ENCODE results near the gene IQSEC3. TPM values are rescaled to one million over a fixed set of nuclear protein-coding genes. Genes with fewer than 3 reads are reported as not detected.
A peak's percentile ranks its signal among the peaks of the same experiment; 100 is the strongest.
"Not testable (repeated sequence)": the region's sequence is repeated elsewhere in the genome, so short reads cannot be mapped to it uniquely, and the experiment has no call there.

IQSEC3 gene
- 1.7 to 2.6 TPM (median 2.2 TPM) in 3 replicates for total RNA-seq (2021)
- percentile 19 among the genes with signal in this experiment for Bru-seq, nascent RNA
- long read RNA-seq, experiment 1, partial matches to known transcripts, result 2 of 4 reads
- long read RNA-seq, experiment 1, other reads (novel, unspliced or antisense), result 2 of 4 reads
- long read RNA-seq, experiment 2, partial matches to known transcripts, result 3 of 3 reads
- long read RNA-seq, experiment 2, other reads (novel, unspliced or antisense), result 0 of 3 reads
- long read RNA-seq, experiment 3, result 0 reads

DNA sequence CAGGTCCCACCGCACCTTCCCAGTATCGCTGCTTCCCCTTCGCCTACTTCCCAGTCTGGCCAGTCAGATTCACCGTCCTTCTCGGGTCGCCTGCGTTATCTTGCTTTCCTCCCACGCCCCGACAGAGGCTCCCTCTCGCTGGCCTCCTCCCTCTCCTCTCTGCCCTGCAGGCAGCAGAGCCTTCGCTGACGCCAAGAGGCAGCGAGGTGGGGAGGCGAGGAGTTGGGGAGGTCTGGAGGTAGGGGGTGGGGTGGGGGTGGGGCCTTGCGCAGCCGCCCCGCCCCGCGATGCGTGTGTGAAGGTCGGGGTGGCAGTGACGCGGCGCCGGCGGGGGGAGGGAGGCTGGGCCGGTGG, at the start of gene IQSEC3:
IQSEC3 (plus strand) TSS at position 340 of the 354 bp plus-strand sequence. CDS start 116 bp downstream, outside the sequence.
- CTCF ChIA-PET, POLR2A ChIA-PET, H3K9me3 Mint-ChIP-seq, H3K27ac Mint-ChIP-seq, H3K36me3 Mint-ChIP-seq: not testable (repeated sequence)
- peak; percentile 24 for DNase-seq (ENCODE audit: low spot score)
- peak; percentile 69 for ATAC-seq
- peaks cover 50% of the 10 kb centered on the region for H3K27me3 Mint-ChIP-seq (ENCODE audit: low read depth)
- H3K4me3 Mint-ChIP-seq, result peak within 1 kb of the TSS; percentile 67
- H3K4me1 Mint-ChIP-seq, result peaks cover 11% of the 10 kb centered on the region

- DNase-seq (ENCODE audit: low spot score); ATAC-seq; H3K4me1 Mint-ChIP-seq; CTCF ChIA-PET; H3K27ac Mint-ChIP-seq; H3K4me3 Mint-ChIP-seq; H3K27me3 Mint-ChIP-seq (ENCODE audit: low read depth); H3K9me3 Mint-ChIP-seq; POLR2A ChIA-PET; H3K36me3 Mint-ChIP-seq: not testable (repeated sequence)
Observed at GRCh38 chr12:17370-18340, 48.9 kb upstream of the IQSEC3 start.

DNA sequence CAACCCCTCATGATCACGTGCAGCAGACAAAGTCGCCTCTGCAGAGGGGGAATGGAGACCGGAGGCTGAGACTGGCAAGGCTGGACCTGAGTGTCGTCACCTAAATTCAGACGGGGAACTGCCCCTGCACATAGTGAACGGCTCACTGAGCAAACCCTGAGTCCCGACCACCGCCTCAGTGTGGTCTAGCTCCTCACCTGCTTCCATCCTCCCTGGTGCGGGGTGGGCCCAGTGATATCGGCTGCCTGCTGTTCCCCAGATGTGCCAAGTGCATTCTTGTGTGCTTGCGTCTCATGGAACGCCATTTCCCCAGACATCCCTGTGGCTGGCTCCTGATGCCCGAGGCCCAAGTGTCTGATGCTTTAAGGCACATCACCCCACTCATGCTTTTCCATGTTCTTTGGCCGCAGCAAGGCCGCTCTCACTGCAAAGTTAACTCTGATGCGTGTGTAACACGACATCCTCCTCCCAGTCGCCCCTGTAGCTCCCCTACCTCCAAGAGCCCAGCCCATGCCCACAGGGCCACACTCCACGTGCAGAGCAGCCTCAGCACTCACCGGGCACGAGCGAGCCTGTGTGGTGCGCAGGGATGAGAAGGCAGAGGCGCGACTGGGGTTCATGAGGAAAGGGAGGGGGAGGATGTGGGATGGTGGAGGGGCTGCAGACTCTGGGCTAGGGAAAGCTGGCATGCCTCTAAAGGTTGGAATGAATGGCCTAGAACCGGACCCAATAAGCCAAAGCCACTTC, 47.6 kb upstream of the IQSEC3 start:
- CTCF ChIA-PET; H3K36me3 Mint-ChIP-seq; ATAC-seq; H3K4me1 Mint-ChIP-seq; H3K27me3 Mint-ChIP-seq (ENCODE audit: low read depth); POLR2A ChIA-PET; DNase-seq (ENCODE audit: low spot score); H3K4me3 Mint-ChIP-seq; H3K9me3 Mint-ChIP-seq; H3K27ac Mint-ChIP-seq: not testable (repeated sequence)

DNA sequence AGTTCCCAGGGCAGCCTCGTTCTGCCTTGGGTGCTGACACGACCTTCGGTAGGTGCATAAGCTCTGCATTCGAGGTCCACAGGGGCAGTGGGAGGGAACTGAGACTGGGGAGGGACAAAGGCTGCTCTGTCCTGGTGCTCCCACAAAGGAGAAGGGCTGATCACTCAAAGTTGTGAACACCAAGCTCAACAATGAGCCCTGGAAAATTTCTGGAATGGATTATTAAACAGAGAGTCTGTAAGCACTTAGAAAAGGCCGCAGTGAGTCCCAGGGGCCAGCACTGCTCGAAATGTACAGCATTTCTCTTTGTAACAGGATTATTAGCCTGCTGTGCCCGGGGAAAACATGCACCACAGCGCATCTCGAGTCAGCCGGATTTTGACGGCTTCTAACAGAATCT, 46.7 kb upstream of the IQSEC3 start:
- H3K27me3 Mint-ChIP-seq (ENCODE audit: low read depth); H3K27ac Mint-ChIP-seq; ATAC-seq; H3K4me3 Mint-ChIP-seq; CTCF ChIA-PET; POLR2A ChIA-PET; DNase-seq (ENCODE audit: low spot score); H3K36me3 Mint-ChIP-seq; H3K9me3 Mint-ChIP-seq; H3K4me1 Mint-ChIP-seq: not testable (repeated sequence)

DNA sequence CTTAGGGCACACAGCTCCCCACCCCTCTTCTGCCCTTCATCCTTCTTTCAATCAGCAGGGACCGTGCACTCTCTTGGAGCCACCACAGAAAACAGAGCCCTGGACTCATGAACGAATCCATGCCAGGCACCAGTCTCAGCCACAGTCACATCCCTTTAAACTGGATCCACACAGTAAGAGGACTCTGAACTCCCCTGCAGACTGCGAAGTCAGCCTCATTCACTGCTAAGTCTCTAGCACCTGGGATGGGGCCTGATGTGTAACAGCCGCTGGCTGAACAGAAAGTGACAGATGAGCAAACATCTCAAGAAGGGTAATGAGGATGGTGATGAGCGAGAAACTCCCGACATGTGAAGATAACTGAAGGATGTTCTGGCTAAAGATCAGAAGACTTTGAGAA, 45.8 kb upstream of the IQSEC3 start:
- Mint-ChIP-seq H3K4me1 (no peaks in the 10 kb centered on the region), H3K4me3 (no peak overlapping the region), H3K36me3 (peaks cover 4% of the 10 kb centered on the region; the same call in 1 of the 2 replicates), H3K27me3 (ENCODE audit: low read depth) (no peaks in the 10 kb centered on the region), H3K27ac (no peak overlapping the region), H3K9me3 (no peaks in the 10 kb centered on the region)
- TF ChIP-seq AR (CRISPR knock-in tag; IDR thresholded peaks at IDR 0.05) (no peak), NR2C2 (CRISPR knock-in tag; IDR thresholded peaks at IDR 0.05) (no peak), EMX1 (CRISPR knock-in tag; IDR thresholded peaks at IDR 0.05) (no peak), GABPB1 (CRISPR knock-in tag; IDR thresholded peaks at IDR 0.05) (peak; percentile 49), FOXP4 (CRISPR knock-in tag; IDR thresholded peaks at IDR 0.05) (no peak)
- TF ChIP-seq, protein P1, sequence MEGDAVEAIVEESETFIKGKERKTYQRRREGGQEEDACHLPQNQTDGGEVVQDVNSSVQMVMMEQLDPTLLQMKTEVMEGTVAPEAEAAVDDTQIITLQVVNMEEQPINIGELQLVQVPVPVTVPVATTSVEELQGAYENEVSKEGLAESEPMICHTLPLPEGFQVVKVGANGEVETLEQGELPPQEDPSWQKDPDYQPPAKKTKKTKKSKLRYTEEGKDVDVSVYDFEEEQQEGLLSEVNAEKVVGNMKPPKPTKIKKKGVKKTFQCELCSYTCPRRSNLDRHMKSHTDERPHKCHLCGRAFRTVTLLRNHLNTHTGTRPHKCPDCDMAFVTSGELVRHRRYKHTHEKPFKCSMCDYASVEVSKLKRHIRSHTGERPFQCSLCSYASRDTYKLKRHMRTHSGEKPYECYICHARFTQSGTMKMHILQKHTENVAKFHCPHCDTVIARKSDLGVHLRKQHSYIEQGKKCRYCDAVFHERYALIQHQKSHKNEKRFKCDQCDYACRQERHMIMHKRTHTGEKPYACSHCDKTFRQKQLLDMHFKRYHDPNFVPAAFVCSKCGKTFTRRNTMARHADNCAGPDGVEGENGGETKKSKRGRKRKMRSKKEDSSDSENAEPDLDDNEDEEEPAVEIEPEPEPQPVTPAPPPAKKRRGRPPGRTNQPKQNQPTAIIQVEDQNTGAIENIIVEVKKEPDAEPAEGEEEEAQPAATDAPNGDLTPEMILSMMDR (IDR thresholded peaks at IDR 0.05), result no peak
- TF ChIP-seq, protein P2, sequence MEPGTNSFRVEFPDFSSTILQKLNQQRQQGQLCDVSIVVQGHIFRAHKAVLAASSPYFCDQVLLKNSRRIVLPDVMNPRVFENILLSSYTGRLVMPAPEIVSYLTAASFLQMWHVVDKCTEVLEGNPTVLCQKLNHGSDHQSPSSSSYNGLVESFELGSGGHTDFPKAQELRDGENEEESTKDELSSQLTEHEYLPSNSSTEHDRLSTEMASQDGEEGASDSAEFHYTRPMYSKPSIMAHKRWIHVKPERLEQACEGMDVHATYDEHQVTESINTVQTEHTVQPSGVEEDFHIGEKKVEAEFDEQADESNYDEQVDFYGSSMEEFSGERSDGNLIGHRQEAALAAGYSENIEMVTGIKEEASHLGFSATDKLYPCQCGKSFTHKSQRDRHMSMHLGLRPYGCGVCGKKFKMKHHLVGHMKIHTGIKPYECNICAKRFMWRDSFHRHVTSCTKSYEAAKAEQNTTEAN (CRISPR knock-in tag; IDR thresholded peaks at IDR 0.05), result no peak
- ATAC-seq (no peak), DNase-seq (ENCODE audit: low spot score) (no peak)
- ChIA-PET CTCF (no interaction called here), POLR2A (no interaction called here)
